ENCODE measurements around the gene NLGN3. TPM values are rescaled to one million over a fixed set of nuclear protein-coding genes. Genes with fewer than 3 reads are reported as not detected.

NLGN3 gene
- total RNA-seq, 1 donor, result 0.43 TPM

GRCh38 chrX:71140440-71140839 lies 4.2 kb upstream of the NLGN3 start:
- H3K4me3 ChIP-seq (ENCODE audit: low read depth, low read length), result no peak overlapping the region
- DNase-seq (ENCODE audit: low read depth), result no peak
- no peak for TF ChIP-seq CTCF (IDR thresholded peaks at IDR 0.05; ENCODE audit: insufficient read depth, low read depth, low read length)

- TF ChIP-seq CTCF (IDR thresholded peaks at IDR 0.05; ENCODE audit: insufficient read depth, low read depth, low read length), result no peak
- no peak overlapping the region for H3K4me3 ChIP-seq (ENCODE audit: low read depth, low read length)
- peak; percentile 7 for DNase-seq (ENCODE audit: low read depth)
These were observed 1.1 kb upstream of the NLGN3 start for GRCh38 chrX:71143508-71143907.

- TF ChIP-seq CTCF (IDR thresholded peaks at IDR 0.05; ENCODE audit: insufficient read depth, low read depth, low read length), result no peak
- H3K4me3 ChIP-seq (ENCODE audit: low read depth, low read length), result no peak overlapping the region
- no peak for DNase-seq (ENCODE audit: low read depth)
These were observed 3.0 kb downstream of the NLGN3 start for GRCh38 chrX:71147496-71148277.

- no peak for TF ChIP-seq CTCF (IDR thresholded peaks at IDR 0.05; ENCODE audit: insufficient read depth, low read depth, low read length)
- H3K4me3 ChIP-seq (ENCODE audit: low read depth, low read length), result no peak overlapping the region
- DNase-seq (ENCODE audit: low read depth), result no peak
These were observed 3.6 kb downstream of the NLGN3 start for GRCh38 chrX:71148278-71148663.

GRCh38 chrX:71151366-71151765 lies 6.7 kb downstream of the NLGN3 start:
- H3K4me3 ChIP-seq (ENCODE audit: low read depth, low read length), result no peak overlapping the region
- no peak for TF ChIP-seq CTCF (IDR thresholded peaks at IDR 0.05; ENCODE audit: insufficient read depth, low read depth, low read length)
- DNase-seq (ENCODE audit: low read depth), result no peak

- no peak overlapping the region for H3K4me3 ChIP-seq (ENCODE audit: low read depth, low read length)
- no peak for DNase-seq (ENCODE audit: low read depth)
- TF ChIP-seq CTCF (IDR thresholded peaks at IDR 0.05; ENCODE audit: insufficient read depth, low read depth, low read length), result no peak
These were observed 9.6 kb downstream of the NLGN3 start for GRCh38 chrX:71154196-71154595.

GRCh38 chrX:71154641-71155040 lies 10.0 kb downstream of the NLGN3 start:
- DNase-seq (ENCODE audit: low read depth), result no peak
- no peak for TF ChIP-seq CTCF (IDR thresholded peaks at IDR 0.05; ENCODE audit: insufficient read depth, low read depth, low read length)
- no peak overlapping the region for H3K4me3 ChIP-seq (ENCODE audit: low read depth, low read length)

Data from fibroblast of villous mesenchyme (primary cell).